ENCODE data around the gene CD2BP2.

DNA sequence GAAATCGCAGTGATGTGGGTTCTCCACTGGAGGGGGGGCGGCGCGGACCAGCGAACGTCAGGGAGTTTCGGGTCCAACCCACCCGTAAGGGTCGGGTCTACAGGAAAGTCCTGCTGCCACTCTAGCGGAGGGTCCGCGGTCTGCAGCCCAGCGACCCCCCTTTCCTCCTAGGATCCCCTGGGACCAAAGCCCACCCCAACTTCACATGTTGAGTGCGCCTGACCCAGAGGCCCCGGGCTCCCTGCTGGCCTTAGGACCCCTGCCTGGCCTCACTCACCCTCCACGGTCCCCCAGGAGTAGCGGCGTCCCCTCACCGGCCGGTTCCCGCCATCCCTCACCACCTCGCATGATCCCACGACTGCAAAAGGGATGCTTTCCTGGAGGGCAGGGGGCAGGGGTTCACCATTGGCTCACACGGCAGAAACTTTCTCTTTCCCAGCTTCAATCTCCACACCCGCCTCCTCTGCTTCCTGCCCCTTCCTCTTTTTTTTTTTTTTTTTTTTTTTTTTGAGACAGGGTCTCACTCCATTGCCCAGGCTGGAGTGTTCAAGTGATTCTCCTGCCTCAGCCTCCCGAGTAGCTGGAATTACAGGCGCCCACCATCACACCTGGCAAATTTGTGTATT, 24.2 kb upstream of the CD2BP2 start:
- no peak for TF ChIP-seq EZH2 (IDR thresholded peaks at IDR 0.05; ENCODE audit: borderline replicate concordance, insufficient read depth, low read depth, low read length, poor library complexity, severe bottlenecking)
- TF ChIP-seq CTCF (IDR thresholded peaks at IDR 0.05), result peak; percentile 21

Measured in B cell (primary cell).